LoVo (cell line): ENCODE results near the gene PLBD1.

Source experiments
- DNase-seq: peaks from one replicate; pipeline ENCODE4 v3.0.0-alpha.2; 2016; ENCODE audit warnings: low spot score

Gene PLBD1

DNA sequence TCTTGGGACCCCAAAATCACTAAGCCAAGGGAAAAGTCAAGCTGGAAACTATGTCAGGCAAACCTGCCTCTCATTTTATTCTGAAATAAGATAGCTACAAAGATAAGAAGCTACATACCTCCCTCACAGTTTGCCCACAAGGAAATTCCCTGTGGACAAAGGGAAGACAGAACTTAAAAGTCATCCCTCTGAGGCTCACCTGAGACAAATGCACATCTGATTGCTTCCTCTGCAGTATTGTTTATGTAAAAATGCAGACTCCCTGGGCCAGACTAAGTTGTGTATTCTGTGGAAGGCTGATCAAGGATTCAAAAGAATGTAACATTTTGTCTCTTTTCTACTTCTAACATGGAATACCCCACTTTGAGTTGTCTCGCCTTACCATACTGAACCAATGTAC, 2.5 kb upstream of the PLBD1 start:
- no peak for DNase-seq

DNA sequence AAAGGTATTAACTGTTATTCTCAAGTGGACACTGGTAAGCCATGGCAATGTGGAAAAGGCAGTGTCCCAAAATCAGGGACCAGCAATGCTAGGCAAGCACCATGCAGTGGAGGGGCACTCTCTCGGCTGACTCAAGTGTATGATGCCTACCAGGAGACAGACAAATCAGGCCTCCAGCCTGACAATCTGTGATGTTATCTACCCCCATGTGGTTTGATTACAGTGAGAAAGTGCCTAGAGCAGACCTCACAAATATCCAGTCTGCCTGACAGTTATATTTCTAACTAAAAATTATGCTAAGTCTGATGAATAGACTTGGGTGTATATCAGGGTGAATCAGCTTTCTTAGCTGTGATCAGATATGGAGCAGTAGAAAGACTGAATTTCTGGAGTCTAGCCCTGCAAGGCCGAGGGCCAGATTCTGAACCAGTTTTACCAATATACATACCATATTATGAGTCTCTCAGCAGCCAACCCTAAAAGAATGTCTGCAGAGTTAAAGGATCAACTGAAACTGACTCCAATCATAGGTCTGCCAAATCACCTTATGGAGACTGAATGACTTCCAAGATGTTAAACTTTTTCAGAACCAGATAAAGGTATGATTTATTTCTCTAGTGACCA, 3.2 kb downstream of the PLBD1 start:
- DNase-seq = no peak

DNA sequence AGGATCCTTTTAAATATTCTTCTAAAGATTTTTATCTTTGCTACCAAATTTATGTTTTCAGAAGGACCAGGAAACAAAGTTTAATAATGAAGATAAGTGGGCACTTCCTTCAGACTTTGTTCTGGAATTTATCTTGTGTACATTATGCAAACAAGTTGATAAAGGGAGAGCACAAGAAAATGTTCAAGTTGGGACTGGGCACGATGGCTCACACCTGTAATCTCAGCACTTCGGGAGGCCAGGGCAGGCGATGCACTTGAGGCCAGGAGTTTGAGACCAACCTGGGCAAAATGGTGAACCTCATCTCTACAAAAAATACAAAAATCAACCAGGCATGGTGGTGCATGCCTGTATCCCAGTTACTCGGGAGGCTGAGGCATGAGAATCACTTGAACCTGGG, 4.6 kb downstream of the PLBD1 start:
- DNase-seq = no peak

DNA sequence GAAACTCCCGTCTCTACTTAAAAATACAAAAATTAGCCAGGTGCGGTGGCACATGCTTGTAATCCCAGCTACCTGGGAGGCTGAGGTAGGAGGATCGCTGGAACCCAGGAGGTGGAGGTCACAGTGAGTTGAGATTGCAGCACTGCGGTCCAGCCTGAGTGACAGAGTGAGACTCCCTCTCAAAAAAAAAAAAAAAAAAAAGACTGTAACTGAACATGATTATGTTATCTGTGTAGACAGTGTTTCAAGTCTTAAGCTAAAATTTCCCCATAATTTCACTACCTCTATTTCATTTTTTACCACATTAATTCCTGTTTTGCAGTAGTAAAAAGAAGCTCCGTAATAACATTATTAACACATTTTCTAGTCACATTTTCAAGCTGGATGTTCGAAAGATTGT, 5.4 kb downstream of the PLBD1 start:
- DNase-seq = no peak

DNA sequence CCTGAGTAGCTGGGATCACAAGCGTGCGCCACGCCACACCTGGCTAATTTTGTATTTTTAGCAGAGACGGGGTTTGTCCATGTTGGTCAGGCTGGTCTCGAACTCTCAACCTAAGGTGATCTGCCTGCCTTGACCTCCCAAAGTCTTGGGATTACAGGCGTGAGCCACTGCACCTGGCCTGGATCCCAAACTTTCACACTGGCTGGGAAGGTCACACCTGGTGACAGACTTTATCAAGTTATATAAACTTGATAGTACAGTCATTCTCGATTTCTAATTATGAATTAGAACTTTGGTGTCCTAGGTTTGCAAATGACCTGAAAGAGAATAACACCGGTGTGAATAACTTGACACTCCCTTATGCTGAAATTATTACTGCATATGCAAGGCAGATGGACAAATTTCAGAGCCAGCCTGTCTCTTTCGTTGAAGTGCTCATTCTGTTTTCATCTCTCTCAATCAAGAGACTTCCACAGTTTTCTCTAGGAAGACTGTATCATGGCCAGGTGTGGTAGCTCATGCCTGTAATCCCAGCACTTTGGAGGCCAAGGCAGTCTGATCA, 5.9 kb downstream of the PLBD1 start:
- no peak for DNase-seq

DNA sequence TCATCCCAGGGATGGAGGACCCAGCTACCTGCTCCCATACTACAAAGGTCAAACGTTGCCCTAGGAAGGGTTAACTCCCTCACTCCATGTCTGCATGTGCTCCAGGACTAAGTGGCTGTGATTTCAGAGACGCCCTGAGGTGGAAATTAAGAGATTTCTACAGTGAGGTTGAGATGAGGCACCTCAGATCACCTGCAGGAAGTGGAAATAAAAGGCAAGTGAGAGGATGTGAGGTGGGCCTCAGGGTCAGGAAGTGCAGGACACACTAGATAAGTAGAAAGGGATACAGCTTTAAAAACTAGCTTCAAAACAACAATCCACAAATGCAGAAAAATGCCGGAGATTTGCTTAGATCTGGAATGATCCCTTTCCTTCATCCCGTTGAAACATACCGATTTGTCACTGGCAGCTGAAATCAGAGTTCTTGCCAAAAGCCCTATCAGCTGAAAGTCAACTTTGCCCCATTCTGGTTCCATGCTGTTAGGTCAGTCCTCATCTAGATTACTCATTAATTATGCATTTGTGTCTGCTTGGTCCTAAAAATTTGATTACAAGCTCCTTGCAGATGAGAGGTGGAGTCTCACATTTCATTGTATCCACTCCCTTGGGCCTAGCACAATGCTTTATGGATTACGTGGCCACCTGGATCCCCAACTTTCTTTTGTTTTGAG, 6.6 kb downstream of the PLBD1 start:
- peak; percentile 66 for DNase-seq

DNA sequence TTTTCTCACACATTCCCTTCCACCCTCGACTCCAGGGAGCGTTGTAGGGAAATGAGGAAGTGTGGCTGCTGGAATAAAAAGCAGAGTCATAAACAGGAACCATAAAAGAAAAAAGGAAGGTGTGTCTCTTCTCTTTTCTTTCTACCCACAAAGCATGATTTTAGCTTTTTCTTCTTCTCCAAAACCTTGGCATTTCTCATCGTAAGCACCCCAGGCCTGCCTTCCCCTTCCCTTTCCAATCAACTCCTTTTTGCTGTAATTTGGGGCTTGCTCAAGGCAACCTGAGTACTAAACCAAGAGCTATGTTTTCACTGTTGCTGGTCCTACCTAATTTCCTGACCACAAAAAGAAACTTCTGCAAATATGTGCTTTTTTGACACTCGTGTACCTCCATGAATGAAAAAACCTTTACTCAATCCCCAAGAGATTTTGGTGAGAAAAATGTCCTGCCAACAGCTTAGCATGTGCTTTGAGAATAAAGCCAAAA, 9.2 kb downstream of the PLBD1 start:
- DNase-seq = peak; percentile 77

DNA sequence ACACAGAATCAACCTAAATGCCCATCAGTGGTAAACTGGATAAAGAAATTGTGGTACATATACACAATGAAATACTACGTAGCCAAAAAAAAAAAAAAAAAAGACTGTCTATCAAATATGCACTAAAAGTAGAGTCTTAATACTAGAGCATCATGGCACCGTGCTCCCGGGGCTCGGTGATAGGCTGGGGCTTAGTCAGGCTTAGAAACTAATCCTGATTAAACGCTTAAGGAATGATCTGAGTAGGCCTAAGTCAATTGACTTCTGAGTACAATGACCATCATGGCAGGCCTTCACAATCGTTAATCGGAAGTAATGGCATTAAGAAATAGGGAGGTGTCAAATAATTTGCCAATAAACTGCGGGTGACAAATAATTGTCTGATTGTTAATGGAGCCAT, 9.7 kb downstream of the PLBD1 start:
- DNase-seq = no peak

DNA sequence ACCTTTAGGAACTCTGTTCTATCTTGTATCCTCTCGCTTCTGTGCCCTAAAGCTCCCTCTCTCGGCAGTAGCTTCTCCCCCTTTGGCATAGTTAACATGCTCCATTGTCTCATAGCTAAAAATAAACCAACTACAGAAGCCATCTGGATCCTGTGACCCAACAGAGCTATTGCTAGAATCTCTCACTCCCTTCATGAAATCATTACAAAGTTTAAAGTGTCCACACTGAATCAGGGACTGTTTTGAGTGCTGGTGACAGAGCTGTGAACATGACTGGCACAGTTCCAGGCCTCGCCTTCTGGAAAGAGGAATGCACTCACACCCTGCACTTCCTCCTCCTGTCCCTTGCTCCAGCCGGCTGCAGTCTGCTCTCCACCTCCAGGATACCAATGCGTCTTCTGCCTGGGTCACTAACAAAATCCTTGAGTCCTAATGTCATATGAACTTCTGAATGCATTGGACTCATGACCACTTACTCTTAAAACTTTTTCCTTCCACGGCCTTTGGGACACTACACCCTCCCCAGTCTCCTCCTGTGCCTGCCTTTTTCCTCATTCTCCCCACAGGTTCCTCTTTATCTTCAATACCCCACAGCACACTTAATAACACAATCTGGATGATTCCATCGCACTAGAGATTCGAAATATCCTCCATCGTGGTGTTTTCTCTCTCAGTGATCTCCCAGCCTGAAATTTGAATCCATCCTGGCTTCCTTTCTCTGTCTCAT, 13.2 kb downstream of the PLBD1 start:
- peak; percentile 98 for DNase-seq

DNA sequence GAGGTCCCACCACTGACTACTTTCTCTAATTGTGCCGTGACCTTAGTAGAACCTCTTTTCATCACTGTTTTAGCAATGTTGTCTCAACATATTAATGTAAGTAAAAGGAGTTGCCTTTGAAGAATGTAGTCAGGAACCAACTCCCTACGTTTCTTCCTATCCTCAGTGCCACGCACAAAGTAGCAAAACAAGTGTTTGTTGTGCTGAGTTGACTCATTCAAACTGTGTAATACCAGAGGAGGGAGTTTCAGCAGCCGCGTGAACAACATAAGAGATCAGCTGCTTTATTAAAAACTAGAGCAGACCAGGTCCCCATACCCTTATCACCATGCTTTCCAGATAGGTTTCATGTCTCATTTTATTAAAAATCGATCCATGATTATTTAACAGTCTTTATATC, 19.1 kb downstream of the PLBD1 start:
- no peak for DNase-seq

DNA sequence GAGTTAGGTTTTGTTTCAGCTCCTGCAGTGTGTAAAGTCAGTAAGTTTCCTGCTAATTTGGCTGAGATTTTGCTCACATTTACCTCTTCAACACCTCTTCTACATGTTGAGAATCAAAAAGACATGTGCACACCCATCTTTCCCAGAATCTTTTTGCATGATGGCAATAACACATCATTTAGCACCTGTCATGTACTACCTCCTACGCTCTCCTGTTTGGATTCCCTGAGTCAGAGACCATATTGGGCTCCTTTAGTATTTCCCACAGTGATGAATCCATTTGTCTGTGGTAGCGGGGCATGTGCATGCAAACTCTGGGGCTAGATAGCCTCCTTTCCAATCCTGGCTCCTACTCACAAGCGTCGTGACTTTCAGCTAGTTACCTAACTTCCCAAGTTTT, 20.1 kb downstream of the PLBD1 start:
- DNase-seq = no peak

DNA sequence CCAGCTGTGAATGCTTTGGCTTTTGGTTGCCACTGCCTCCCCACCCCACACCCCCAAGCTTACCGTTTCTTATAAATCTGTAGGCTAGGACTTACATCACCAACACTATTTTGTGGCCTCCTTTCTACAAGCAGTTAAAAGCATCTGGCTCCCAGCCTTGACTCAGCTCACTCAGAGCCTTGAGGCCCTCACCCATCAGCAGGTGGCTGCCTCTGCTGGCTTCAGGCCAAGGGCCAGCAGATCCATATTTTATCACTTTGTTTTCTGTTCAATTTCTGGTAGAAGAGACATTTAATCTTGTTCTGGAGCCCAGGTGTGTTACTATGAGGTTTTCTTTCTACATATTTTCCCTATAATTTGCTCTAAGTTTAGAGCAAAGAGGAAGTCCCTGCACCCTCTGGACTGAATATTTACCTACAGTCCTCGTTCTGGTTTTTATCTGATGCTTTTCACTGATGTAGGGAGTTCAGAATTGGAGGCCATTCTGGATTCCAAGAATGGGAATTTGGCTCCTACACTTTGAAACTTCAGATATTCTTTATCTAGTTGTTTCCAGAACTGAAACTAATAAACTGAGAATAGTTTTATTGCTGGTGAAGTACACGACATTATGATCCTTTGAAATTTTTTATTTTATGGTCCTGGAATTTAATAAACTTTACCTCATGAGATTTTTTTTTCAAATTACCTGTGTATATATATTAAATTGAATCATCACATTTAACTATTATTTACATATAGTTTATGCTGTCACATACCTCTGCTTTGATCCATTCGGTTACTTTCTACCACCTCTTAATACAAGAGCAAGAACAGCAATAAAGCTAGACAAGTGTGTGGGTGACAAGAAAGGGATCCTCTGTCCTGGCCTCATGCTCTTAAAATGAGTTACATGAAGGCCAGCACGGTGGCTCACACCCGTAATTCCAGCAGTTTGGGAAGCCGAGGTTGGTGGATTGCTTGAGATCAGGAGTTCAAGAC, 22.2 kb downstream of the PLBD1 start:
- peak; percentile 57 for DNase-seq

DNA sequence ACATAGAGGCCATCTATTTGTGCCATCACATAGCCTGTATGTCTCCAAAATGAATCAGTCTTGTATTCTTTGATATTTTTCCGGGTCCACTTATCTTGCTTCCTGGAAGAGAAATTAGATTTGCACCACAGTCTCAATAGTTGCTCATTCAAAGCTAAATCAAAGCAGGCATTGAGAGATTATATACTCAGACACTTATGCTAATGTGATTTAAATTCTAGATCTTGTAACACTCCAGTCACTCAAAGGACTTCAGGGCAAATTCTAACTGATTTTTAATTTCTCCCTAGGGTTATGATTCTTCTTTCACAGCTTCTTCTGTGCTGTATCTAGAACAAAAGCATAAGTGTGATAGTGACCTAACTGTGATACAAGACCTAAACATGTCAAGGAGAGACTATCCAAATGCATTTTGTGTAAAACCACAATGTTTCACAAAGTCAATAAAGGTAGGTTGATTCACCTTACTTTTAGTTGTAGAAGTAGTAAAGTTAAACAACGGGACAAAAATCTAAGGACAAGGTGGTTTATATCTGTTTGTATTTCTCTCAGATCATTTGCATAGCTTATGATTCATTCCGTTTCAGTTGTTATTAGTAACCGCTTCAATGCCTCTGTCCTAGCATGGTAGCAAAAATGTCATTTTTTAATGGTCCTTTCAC, 26.8 kb downstream of the PLBD1 start:
- no peak for DNase-seq

DNA sequence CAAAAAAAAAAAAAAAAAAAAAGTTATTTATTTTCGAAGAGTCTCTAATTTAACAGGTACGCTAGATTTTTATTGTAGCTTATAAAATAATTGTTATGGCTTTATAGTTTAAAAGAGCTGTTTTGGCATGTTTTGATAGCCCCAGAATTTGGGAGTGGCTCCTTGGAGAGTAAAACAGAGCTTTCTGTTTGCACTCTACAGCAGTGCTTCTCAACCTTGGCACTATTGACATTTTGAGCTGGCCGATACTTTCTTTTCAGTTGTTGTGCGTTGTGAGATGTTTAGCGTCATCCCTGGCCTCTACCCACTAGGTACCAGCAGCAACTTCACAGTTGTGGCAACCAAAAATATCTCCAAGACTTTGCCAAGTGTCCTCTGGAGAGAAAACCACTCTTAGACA, 30.6 kb downstream of the PLBD1 start:
- DNase-seq = no peak

DNA sequence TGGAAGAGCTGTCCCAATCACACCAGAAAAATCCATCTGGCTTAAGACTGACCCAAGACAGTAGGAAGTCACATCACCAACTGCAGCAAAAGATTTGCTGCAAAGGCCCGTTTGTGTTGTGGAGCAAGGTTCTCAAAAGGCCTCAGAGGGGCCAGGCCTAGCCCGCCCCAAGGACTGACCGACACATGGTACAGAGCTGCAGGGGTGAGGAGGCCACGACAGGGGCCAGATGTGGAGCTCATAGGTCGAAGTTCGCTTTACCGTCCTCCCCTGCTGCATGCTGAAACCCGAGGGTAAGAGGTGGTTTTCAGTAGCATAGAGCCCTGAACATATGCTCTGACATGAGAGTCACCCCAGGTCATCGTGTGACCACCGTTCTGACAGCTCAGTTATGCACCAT, 35.5 kb downstream of the PLBD1 start:
- no peak for DNase-seq

DNA sequence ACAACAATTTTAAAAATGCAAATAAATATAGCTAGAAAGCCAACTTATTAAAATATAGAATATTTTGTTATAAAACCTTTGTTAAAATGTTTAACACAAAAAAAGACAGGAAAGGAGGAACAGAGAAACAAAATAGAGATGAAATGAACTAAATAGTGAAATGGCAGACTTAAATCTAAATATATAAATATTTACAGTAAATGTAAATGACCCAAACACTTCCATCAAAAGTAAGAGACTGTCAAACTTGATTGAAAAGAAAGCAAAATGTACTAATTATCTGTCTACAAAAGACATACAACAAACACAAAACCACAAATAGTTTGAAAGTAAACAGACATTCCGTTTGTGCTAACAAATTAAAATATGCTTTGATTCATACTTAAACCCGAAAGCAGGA, 41.7 kb downstream of the PLBD1 start:
- DNase-seq = no peak

DNA sequence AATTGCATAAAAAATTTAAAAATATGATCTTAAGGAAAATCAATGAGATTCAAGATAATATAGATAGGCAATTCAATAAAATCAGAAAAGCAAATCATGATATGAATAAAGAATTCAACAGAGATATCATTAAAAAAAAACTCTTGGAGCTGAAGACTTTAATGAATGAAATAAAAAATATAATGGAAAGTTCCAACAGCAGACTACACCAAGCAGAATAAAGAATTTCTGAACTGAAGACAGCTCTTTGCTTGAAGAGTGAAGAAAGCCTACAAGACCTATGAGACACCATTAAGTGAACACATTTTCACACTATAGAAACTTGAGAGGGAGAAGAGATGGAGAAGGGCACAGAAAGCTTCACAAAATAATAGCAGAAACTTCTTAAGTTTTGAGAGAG, 45.9 kb downstream of the PLBD1 start:
- DNase-seq = no peak

DNA sequence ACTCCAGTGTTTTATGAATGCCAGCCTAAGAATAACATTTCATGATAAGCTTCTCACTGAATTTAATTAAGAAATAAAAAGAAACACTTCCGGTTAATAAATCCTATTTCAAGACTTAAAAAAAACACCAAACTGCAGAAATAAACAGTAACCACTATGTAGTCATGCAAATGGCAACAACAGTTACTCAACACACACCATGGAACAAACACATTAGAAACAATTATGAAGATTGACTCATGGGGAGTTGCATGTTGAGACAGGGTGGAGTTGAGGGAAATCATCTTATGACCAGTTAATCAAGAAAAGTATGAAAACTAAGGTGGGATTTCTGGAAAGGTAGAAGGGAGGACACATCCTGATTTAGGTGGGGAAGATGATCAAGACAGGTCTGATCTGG, 52.7 kb downstream of the PLBD1 start:
- DNase-seq = no peak

DNA sequence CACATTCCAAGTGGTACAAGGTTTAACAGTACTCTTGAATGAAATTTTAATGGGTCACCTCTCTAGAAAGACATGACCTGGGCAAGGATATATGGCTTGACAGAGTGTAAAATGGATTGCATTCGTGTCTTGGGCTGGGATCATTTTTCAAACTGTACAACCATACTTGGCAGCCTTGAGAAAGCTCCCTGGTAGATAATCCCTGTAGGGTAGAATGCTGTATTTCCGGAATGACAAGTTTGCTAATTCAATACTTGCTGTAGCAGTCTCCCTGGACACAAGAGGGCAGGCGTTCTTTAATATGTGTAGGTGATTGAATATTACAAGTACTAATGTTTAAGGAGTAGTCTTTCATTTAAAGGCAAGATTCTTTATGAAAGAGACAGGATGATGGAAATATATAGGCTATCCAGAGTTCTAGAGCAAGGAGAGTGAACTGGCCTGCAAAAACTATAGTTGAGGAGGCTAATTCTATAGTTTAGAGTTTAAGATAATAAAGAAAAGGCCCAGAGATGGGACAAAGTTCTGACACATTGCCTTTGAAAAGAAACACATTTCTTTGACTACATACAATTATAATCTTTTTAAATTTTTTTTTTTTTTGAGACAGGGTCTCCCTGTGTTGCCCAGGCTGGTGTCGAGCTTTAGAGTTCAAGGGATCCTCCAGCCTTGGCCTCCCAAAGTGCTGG, 53.4 kb downstream of the PLBD1 start:
- DNase-seq = peak; percentile 90

DNA sequence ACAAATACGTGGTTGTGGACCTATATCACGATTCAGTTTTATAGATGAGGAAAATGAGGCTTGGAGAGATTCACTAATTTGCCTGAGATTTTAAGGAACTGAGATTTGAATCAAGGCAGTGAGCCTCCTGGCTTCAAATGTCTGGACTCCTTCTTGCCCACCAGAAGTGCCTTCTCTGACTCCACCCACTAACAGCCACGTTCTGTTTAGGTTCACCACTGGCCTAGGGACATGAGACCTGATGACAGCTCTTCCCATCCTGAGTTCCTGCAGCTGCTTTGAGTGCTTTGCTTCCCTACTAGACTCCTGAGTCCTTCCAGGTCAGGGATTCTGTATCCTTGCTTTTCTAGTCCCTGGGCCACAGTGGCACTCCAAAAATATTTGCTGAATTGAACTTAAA, 57.1 kb downstream of the PLBD1 start:
- no peak for DNase-seq
